GM18951 (cell line): Measurements from ENCODE around the gene BNIP2.
"Not testable (repeated sequence)": the region's sequence is repeated elsewhere in the genome, so short reads cannot be mapped to it uniquely, and the experiment has no call there.

Source experiments
- POLR2A ChIP-seq: IDR thresholded peaks from 4 replicates; pipeline ENCODE4 v1.6.1; 2011; ENCODE audit warnings: mild to moderate bottlenecking; ENCODE audit not compliant: insufficient read length, insufficient read depth; ENCODE audit errors: extremely low read depth
- in situ Hi-C: fragments of 300-500 bp; cut with MboI; formaldehyde crosslinking; loops from one replicate; pipeline ENCODE4 v1.12.0; 2022; ENCODE audit warnings: low sequenced_read_pairs, mixed read lengths, inconsistent platforms; ENCODE audit not compliant: unreplicated experiment

The BNIP2 gene

GRCh38 chr15:59676565-59676964 lies 12.6 kb downstream of the BNIP2 start:
- in situ Hi-C loops = no loop called here
- no peak for TF ChIP-seq POLR2A

GRCh38 chr15:59674361-59674877 lies 14.7 kb downstream of the BNIP2 start:
- TF ChIP-seq POLR2A = no peak
- in situ Hi-C loops = no loop called here

- in situ Hi-C loops = no loop called here
- no peak for TF ChIP-seq POLR2A
Measured at GRCh38 chr15:59668556-59668955, 20.6 kb downstream of the BNIP2 start.

- TF ChIP-seq POLR2A = no peak
Measured at GRCh38 chr15:59662260-59662659, 26.9 kb downstream of the BNIP2 start.

DNA sequence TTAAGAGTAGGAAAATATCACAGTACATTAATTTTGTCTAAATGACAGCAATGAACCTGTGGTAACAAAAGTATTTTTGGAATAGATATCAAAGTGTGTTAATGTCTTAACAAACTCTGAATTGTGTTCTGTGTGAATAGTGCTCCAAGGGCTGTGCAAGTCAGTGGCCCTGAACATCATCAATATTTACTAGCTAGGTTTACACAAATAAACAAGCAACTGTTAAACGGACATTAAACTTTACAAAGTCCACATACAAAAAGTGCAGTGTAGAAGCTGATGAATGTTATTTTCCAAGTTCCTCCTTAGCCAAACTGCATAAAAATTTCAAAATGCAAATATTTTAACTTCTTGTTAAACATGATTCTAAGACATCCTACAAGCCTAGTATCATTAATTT lies 29.8 kb downstream of the BNIP2 start:
- in situ Hi-C loops = no loop called here
- no peak for TF ChIP-seq POLR2A

More at GRCh38 chr15:59662260-59662659, 26.9 kb downstream of the BNIP2 start:
- in situ Hi-C loops = no loop called here

- in situ Hi-C loops = no loop called here
- TF ChIP-seq POLR2A = no peak
Measured at GRCh38 chr15:59657635-59658125, 31.4 kb downstream of the BNIP2 start.

GRCh38 chr15:59656897-59657634 lies 32.1 kb downstream of the BNIP2 start, which contains the start of gene GTF2A2:
Gene GTF2A2, minus strand, starts transcription at chr15:59657515. Its CDS starts 5,238 bp downstream, at chr15:59652277.
- TF ChIP-seq POLR2A = peak; percentile 77
- in situ Hi-C loops = no loop called here

GRCh38 chr15:59654046-59654445 lies 35.1 kb downstream of the BNIP2 start:
- in situ Hi-C loops = no loop called here

GRCh38 chr15:59649603-59650002 lies 39.5 kb downstream of the BNIP2 start:
- TF ChIP-seq POLR2A = no peak
- in situ Hi-C loops = no loop called here

More at GRCh38 chr15:59654046-59654445, 35.1 kb downstream of the BNIP2 start:
- TF ChIP-seq POLR2A = no peak

DNA sequence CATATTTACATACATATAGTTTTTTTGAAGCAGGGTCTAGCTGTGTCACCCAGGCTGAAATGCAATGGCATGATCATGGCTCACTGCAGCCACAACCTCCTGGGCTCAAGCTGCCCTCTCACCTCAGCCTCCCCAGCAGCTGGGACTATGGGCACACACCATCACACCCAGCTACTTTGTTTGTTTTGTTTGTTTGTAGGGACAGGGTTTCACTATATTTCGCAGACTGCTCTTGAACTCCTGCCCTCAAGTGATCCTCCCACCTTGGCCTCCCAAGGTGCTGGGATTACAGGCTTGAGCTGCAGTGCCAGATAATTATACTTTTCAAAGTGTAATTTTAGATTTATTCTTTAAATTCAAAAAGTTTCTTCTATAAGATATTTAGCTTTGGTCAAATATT lies 42.0 kb downstream of the BNIP2 start:
- in situ Hi-C loops = no loop called here
- TF ChIP-seq POLR2A = no peak

DNA sequence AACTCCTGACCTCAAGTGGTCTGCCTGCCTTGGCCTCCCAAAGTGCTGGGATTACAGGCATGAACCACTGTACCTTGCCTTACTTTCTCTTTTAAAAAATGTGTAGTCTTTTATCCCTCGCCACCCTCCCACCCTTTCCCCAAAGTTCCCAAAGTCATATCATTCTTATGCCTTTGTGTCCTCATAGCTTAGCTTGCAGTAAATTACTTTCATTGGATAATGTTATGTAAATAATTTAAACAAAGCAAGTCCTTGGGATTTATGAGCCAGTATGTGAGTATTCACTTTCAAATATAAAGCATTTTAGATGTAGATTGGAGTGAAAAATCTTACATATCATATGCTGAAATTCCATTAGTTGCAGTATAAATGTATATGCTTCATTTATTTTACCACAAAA lies 42.8 kb downstream of the BNIP2 start:
- in situ Hi-C loops = no loop called here
- no peak for TF ChIP-seq POLR2A

- in situ Hi-C loops = not testable (repeated sequence)
Measured at GRCh38 chr15:59645812-59646211, 43.3 kb downstream of the BNIP2 start.

DNA sequence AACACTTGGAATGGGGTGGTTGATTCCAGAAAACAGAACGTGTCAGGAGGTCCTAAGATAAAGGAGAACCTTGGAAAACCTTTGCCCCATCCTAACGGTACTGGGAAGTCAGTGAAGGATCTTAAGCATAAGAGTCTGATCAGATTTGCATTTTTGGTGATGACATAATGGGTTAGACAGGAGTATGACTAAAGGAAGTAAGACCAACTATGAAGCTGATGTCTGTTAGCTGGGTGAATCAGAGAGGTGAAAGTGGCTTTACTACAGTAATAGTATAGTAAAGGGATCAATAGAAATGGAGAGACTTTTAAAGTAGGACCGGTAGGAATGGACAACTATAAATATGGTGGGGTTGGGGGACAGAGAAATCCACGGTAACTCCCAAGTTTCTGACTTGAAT lies 44.4 kb downstream of the BNIP2 start:
- in situ Hi-C loops = no loop called here

GRCh38 chr15:59642351-59642750 lies 46.8 kb downstream of the BNIP2 start:
- in situ Hi-C loops = no loop called here
- TF ChIP-seq POLR2A = no peak

More for the DNA sequence above, 44.4 kb downstream of the BNIP2 start:
- TF ChIP-seq POLR2A = no peak

DNA sequence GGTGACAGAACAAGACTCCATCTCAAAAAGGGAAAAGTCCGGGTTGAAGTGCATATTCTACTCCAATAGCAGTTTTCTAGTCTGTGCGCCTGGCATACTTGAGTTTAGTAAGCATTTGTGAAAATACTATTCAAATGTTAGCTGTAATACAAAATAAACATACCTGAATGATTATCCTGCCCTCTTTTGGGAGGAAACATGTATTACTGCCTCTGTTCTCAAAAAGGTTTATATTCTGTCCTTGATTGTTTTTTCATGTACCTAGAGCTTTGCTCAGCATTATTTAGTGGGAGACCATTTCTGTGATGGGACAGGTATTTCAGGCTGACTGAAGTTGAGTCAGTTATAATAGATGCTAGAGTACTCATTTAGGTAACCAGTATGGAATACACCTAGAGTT lies 51.6 kb downstream of the BNIP2 start:
- in situ Hi-C loops = not testable (repeated sequence)
